Breast epithelium (tissue), 3 donors: Measurements from ENCODE around the gene FLOT1.

Experiments used
- CTCF ChIP-seq, 3 donors: fragments of 450-650 bp; IDR thresholded peaks; one replicate each; pipeline ENCODE4 v1.5.1; 2016 to 2017; ENCODE audit warnings: antibody characterized with exemption in 3 of 3, mild to moderate bottlenecking in 3 of 3, moderate library complexity in 3 of 3
- POLR2A ChIP-seq: fragments of 450-650 bp; IDR thresholded peaks from one replicate; pipeline ENCODE4 v1.6.1; 2016; ENCODE audit warnings: antibody characterized with exemption, mild to moderate bottlenecking, moderate library complexity

DNA sequence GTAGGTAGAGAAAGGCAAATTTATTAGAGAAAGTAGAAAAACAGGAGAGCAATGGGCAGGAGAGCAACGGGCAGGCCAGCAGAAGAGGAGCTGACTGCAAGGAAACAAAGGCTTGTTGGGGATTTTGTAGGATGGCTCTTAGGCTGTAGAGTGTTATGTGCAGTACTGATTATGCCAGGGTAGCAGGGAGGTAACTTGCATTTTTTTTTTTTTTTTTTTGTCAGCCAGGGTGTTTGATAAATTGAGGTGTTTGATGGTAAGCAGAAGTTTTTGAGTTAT is 38.1 kb upstream of the FLOT1 start:
- TF ChIP-seq CTCF (IDR thresholded peaks at IDR 0.05) (no peak), POLR2A (no peak)
